Endothelial cell of umbilical vein (primary cell): ENCODE results near the gene AIDA. TPM values are rescaled to one million over a fixed set of nuclear protein-coding genes. Genes with fewer than 3 reads are reported as not detected.

ENCODE experiments used
- BruUV-seq: library from RNA; stranded (reverse); fragments of 400-500 nt; replicated peaks from 2 replicates; lab custom pipeline; 2021; lab: Mats Ljungman, UMichigan
- CTCF ChIA-PET: fragments of 300-600, 350-600 bp; sonication (Branson Sonifier 250); formaldehyde crosslinking; loops from one replicate; lab custom pipeline; 2021; ENCODE audit warnings: antibody characterized with exemption, inconsistent platforms; lab: Charles Lee
- POLR2A ChIA-PET: fragments of 300-600, 350-600 bp; sonication (Branson Sonifier 250); formaldehyde crosslinking; loops from one replicate; lab custom pipeline; 2021; ENCODE audit warnings: antibody characterized with exemption, inconsistent platforms; lab: Charles Lee
- DNase-seq: peaks from one replicate; pipeline ENCODE4 v3.0.0-alpha.2; 2011; ENCODE audit warnings: low read depth, low spot score
- FAIRE-seq: peaks from 2 replicates; lab custom pipeline; 2011; peaks lifted over from hg19 to GRCh38; lab: Jason Lieb, UNC
- H2AFZ ChIP-seq: 2 replicates; pipeline ENCODE4 v1.6.0; 2012; ENCODE audit warnings: low read depth, low read length, control low read depth, inconsistent platforms
- H3K27ac ChIP-seq: 2 replicates; pipeline ENCODE4 v1.5.1; 2011; ENCODE audit warnings: low read depth, mild to moderate bottlenecking, control low read depth, low read length, moderate library complexity; ENCODE audit not compliant: insufficient read depth
- H3K27me3 ChIP-seq, 2 experiments: 2 replicates each; pipeline versions ENCODE4 v1.6.0 to v1.6.1; 2011; ENCODE audit warnings: low read length in 2 of 2, mixed read lengths in 1 of 2; ENCODE audit not compliant: control insufficient read depth in 2 of 2, insufficient read depth in 2 of 2
- H3K36me3 ChIP-seq, 2 experiments: 2 replicates in 1 of 2; 3 replicates in 1 of 2; pipeline ENCODE4 v1.5.1; 2011; ENCODE audit warnings: low read length in 2 of 2, mild to moderate bottlenecking in 1 of 2, moderate library complexity in 1 of 2; ENCODE audit not compliant: control insufficient read depth in 2 of 2, insufficient read depth in 2 of 2; ENCODE audit errors: extremely low read depth in 1 of 2
- H3K4me1 ChIP-seq: 3 replicates; pipeline ENCODE4 v1.5.1; 2011; ENCODE audit warnings: mild to moderate bottlenecking, low read length; ENCODE audit not compliant: control insufficient read depth, insufficient read depth; ENCODE audit errors: extremely low read depth
- H3K4me2 ChIP-seq: 2 replicates; pipeline ENCODE4 v1.6.1; 2011; ENCODE audit warnings: low read length, control low read depth, mixed read lengths; ENCODE audit not compliant: insufficient read depth
- H3K4me3 ChIP-seq, 3 experiments: fragments of 200-600 bp in 1 of 3; sonication (generic), shearing (Covaris generic) in 1 of 3; replicated peaks in 1 of 3; 2 replicates each; pipeline ENCODE4 v1.5.1; 2011 to 2016; ENCODE audit warnings: control low read depth in 3 of 3, low read length in 3 of 3, mild to moderate bottlenecking in 2 of 3, inconsistent platforms in 1 of 3, low read depth in 1 of 3, moderate library complexity in 1 of 3; ENCODE audit not compliant: insufficient read depth in 1 of 3
- H3K79me2 ChIP-seq: 2 replicates; pipeline ENCODE4 v1.6.0; 2012; ENCODE audit warnings: low read length, inconsistent platforms; ENCODE audit not compliant: control insufficient read depth, insufficient read depth
- H3K9ac ChIP-seq: replicated peaks from 2 replicates; pipeline ENCODE3; 2011; ENCODE audit warnings: low read length, control low read depth; ENCODE audit not compliant: insufficient read depth; ENCODE audit errors: extremely low read depth
- H3K9me1 ChIP-seq: replicated peaks from 3 replicates; pipeline ENCODE4 v1.6.0; 2011; ENCODE audit warnings: mild to moderate bottlenecking, low read length; ENCODE audit not compliant: control insufficient read depth, insufficient read depth; ENCODE audit errors: extremely low read depth
- H3K9me3 ChIP-seq: replicated peaks from 2 replicates; pipeline ENCODE4 v1.5.1; 2012; ENCODE audit warnings: low read length, inconsistent platforms; ENCODE audit not compliant: control insufficient read depth, insufficient read depth
- H4K20me1 ChIP-seq: replicated peaks from 2 replicates; pipeline ENCODE3; 2011; ENCODE audit warnings: mild to moderate bottlenecking, low read length; ENCODE audit not compliant: control insufficient read depth, insufficient read depth; ENCODE audit errors: extremely low read depth
- CTCF ChIP-seq, 2 donors: IDR thresholded peaks; 1 replicate in 1 of 2; 2 replicates in 1 of 2; pipeline ENCODE4 v1.5.1; 2011; ENCODE audit warnings: low read length in 2 of 2, mild to moderate bottlenecking in 2 of 2, moderate library complexity in 2 of 2, control low read depth in 1 of 2, inconsistent platforms in 1 of 2, low read depth in 1 of 2; ENCODE audit not compliant: insufficient read depth in 1 of 2; ENCODE audit errors: extremely low read depth in 1 of 2
- EZH2 ChIP-seq: IDR thresholded peaks from 2 replicates; pipeline ENCODE4 v1.6.1; 2012; ENCODE audit warnings: borderline replicate concordance, low read depth, mild to moderate bottlenecking, moderate library complexity, low read length, inconsistent platforms; ENCODE audit not compliant: severe bottlenecking
- GATA2 ChIP-seq: IDR thresholded peaks from 2 replicates; pipeline ENCODE4 v1.7.0; 2011; ENCODE audit warnings: low read depth, mild to moderate bottlenecking, moderate library complexity, mixed read lengths, low read length; ENCODE audit not compliant: insufficient read length, insufficient read depth
- JUN ChIP-seq: IDR thresholded peaks from 2 replicates; pipeline ENCODE4 v1.6.1; 2011; ENCODE audit warnings: borderline replicate concordance, low read depth; ENCODE audit not compliant: insufficient read length, insufficient read depth
- POLR2AphosphoS5 ChIP-seq: IDR thresholded peaks from 2 replicates; pipeline ENCODE4 v1.6.1; 2012; ENCODE audit warnings: low read depth, mild to moderate bottlenecking, control low read depth, low read length, moderate library complexity; ENCODE audit not compliant: insufficient read depth
- dilution Hi-C: fragments of 300-500 bp; cut with MboI; formaldehyde crosslinking; loops from one replicate; pipeline ENCODE4 v1.15.0; 2019; ENCODE audit warnings: low sequenced_read_pairs; ENCODE audit not compliant: extremely low pct_ligation_motif_present
- intact Hi-C: fragments of 100-400 bp; cut with micrococcal nuclease; formaldehyde crosslinking; loops from one replicate; pipeline ENCODE4 v1.10.0; 2022
- polyA plus RNA-seq, 4 experiments: library from polyadenylated mRNA; depleted of rRNA in 3 of 4; stranded (reverse) in 3 of 4; unstranded in 1 of 4; fragments of >200 nt; gene quantifications; 2 replicates each; pipeline versions ENCODE4 v1.2.1 to v1.2.3, GENCODE V29; 2011 to 2012; ENCODE audit warnings: missing spikeins in 1 of 4
- total RNA-seq: library from RNA; stranded (reverse); gene quantifications from 2 replicates; pipeline ENCODE4 v1.2.3, GENCODE V29; 2021

AIDA gene
- total and polyA plus RNA-seq, 2 donors (not counting 3 experiments of a cell fraction or from before 2014, with no cell fraction given): 32.8 to 75.4 TPM

GRCh38 chr1:222759451-222760035, 47.3 kb upstream of the AIDA start:
- Histone ChIP-seq H3K27ac (no peak overlapping the region), H3K9me3 (no peaks in the 10 kb centered on the region), H3K4me1 (no peaks in the 10 kb centered on the region), H3K4me3 (no peak overlapping the region), H3K27me3 (peaks cover 0 to 4% of the 10 kb centered on the region in 2 experiments), H4K20me1 (no peaks in the 10 kb centered on the region), H2AFZ (no peak overlapping the region), H3K9me1 (no peaks in the 10 kb centered on the region), H3K4me2 (no peak overlapping the region), H3K79me2 (no peaks in the 10 kb centered on the region), H3K36me3 (no peaks in the 10 kb centered on the region), H3K9ac (no peak overlapping the region)
- FAIRE-seq (no peak), DNase-seq (no peak)
- no TSS peak for BruUV-seq
- intact Hi-C loops (no loop called here), dilution Hi-C loops (no loop called here)
- CTCF ChIA-PET: no interaction called here
- TF ChIP-seq GATA2 (no peak), POLR2AphosphoS5 (no peak), JUN (no peak), EZH2 (no peak), CTCF (IDR thresholded peaks at IDR 0.05; ENCODE audit: extremely low read depth in 1 of 2, insufficient read depth in 1 of 2, low read depth in 1 of 2, low read length in 2 of 2) (no peak)
- POLR2A ChIA-PET: no interaction called here
